Ishikawa (cell line): ENCODE data around the gene CCDC6.

Experiments
- CREB1 ChIP-seq: IDR thresholded peaks from 2 replicates; pipeline ENCODE4 v1.6.1; 2012; ENCODE audit warnings: low read depth
- EGR1 ChIP-seq: IDR thresholded peaks from 2 replicates; pipeline ENCODE4 v1.6.1; 2012
- EP300 ChIP-seq: IDR thresholded peaks from 2 replicates; pipeline ENCODE4 v1.6.1; 2012; ENCODE audit warnings: borderline replicate concordance
- FOXM1 ChIP-seq: IDR thresholded peaks from 2 replicates; pipeline ENCODE4 v1.6.1; 2012; ENCODE audit warnings: low read depth, borderline replicate concordance
- RAD21 ChIP-seq: IDR thresholded peaks from 2 replicates; pipeline ENCODE4 v1.6.1; 2012; ENCODE audit warnings: low read depth
- TEAD4 ChIP-seq: IDR thresholded peaks from 2 replicates; pipeline ENCODE4 v1.6.1; 2012

- TF ChIP-seq FOXM1: no peak
- no peak for TF ChIP-seq CREB1
- TF ChIP-seq EGR1: no peak
- TF ChIP-seq RAD21: no peak
- TF ChIP-seq EP300: no peak
- no peak for TF ChIP-seq TEAD4
Observed at GRCh38 chr10:59781511-59781910, 124.8 kb downstream of the CCDC6 start.
